Posterior vena cava (tissue), 2 donors: Measurements from ENCODE around the gene FJX1. TPM values are rescaled to one million over a fixed set of nuclear protein-coding genes. Genes with fewer than 3 reads are reported as not detected.

ENCODE experiments used
- DNase-seq: peaks from one replicate; pipeline ENCODE4 v3.0.0-alpha.2; 2020; ENCODE audit warnings: low spot score
- intact Hi-C, 2 donors: fragments of 100-400 bp; cut with DNase I; formaldehyde crosslinking; loops; one replicate each; pipeline versions ENCODE4 v1.14.1 to v1.14.2; 2022 to 2023
- total RNA-seq, 2 donors: library from RNA; stranded (reverse); fragmentation: NEBNext Ultra II Directional; extraction: Animal tissue kit (Norgen Biotek cat#: 25700); gene quantifications; one replicate each; pipeline ENCODE4 v1.2.1, GENCODE V29; 2021
- donor health status: DM: yes; HTN: yes; CAD: no.
- donor health status: DM: yes; HTN: yes; CAD: no.

FJX1 gene
- total RNA-seq, 2 donors from 2014 or later: 5.8 to 11.2 TPM

DNA sequence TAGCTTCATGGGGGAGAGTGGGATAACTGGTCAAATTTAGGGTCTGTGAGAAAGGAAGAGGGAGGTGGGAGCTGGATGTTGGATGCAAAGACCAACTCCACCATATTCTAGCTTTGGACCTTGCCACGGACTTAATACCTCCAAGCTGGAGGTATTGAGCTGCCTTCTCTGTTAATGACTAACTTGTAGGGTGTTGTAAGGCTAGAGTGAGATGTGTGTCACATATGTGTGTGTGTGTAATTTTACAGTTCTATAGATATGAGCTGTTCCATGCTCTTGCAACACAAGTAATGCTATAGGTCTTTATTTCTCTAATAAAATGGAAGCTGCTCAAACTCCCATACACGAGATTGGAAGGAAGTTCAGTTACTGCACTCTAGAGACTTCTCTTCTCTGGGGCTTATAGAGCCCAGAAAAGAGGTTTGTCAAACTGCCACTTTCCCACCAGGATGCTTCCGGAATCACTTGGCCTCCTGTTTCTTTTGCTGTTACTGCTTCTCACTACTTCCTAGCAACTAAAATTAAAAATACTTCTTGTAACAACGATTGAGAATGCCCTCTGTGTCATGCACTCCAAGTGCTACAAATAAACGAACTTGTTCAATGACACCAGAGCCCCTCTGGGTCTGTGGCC, 16.0 kb upstream of the FJX1 start:
- intact Hi-C loops: no loop called here
- DNase-seq: no peak

DNA sequence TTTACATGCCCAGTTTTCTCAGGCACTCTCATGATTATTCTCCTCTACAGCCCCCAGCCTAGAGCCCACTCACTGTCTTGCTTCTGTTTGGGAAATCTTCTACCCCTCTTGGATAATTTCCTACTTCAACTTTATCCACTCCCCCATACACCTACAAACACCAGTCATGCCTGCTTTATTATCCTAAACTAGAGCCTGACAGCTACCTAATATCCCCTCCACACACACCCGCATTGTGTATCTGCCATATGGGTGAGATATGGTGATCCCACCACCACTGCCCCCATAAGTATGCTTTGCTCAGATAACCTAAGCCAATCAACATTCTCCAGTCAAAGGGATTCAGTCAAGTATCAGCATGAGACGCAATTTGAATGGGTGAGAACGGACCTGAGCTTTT, 15.3 kb upstream of the FJX1 start:
- DNase-seq: no peak
- intact Hi-C loops: no loop called here

GRCh38 chr11:35605706-35606105, 12.6 kb upstream of the FJX1 start:
- intact Hi-C loops: no loop called here
- no peak for DNase-seq

- no peak for DNase-seq
- intact Hi-C loops: no loop called here
These were observed 12.1 kb upstream of the FJX1 start for GRCh38 chr11:35606206-35606605.

DNA sequence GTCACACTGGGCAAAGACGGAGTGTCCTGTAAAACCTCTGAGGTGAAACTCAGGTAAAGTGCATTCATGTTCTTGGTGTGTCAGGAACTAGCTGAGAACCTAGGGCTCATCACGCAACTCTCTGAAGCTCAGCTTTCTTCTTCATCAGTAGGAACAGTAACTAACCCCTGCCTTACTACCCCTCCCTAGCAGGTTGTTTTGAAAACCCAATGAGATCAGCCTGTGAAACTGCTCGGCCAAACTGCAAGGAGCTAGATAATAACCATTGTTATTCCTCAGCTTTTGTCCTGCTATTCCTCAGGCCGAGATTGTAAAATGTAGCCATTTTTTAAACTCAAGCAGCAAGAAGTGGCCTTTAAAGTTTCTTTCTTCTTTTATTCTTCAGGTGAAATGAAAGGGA, 9.8 kb upstream of the FJX1 start:
- DNase-seq: no peak
- intact Hi-C loops: no loop called here

DNA sequence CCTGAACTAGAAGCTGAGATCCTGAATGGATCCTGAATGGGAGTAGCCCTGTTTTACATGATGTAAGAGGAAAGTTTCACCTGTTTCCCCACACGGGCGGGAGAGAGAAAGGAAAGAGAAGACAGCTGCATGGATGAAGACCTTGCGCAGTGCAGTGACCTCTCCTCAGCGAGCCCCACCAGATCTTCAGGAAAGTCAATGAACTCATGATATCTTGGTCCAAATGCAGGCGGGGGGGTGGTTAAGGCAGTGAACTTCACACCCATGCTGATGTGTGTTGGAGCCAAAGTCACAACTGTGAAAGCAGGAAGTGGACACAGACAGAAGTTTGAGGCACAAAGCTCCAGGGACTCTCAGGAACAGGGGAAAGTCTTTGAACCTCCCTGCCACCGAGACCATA, 8.6 kb upstream of the FJX1 start:
- intact Hi-C loops: loop anchor here (10.0 kb wide), 2 partner anchors 515 to 645 kb away; no protein-coding TSS in a partner anchor
- DNase-seq: no peak

- no peak for DNase-seq
- intact Hi-C loops: loop anchor here (10.0 kb wide), 2 partner anchors 514 to 644 kb away; no protein-coding TSS in a partner anchor
These were observed 7.6 kb upstream of the FJX1 start for GRCh38 chr11:35610631-35611030.

DNA sequence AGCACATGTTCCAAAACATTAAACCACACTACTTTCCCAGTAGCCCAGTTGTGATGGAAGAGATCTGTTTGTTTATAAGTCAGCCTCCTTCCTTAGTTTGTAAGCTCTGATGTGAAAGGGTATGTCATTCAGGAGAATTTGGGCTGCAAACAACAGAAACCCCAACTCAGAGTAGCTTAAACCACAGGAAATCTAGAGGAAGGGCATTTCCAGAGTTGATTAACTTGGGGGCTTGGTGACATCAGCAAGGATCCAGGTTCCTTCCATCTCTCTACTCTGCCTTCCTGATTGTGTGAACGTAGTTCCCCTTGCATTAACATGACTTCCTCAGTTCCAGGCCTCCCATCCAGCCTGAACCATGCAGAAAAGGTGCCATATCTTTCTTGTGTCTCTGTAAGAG, 6.5 kb upstream of the FJX1 start:
- intact Hi-C loops: loop anchor here (10.0 kb wide), 2 partner anchors 513 to 643 kb away; no protein-coding TSS in a partner anchor

DNA sequence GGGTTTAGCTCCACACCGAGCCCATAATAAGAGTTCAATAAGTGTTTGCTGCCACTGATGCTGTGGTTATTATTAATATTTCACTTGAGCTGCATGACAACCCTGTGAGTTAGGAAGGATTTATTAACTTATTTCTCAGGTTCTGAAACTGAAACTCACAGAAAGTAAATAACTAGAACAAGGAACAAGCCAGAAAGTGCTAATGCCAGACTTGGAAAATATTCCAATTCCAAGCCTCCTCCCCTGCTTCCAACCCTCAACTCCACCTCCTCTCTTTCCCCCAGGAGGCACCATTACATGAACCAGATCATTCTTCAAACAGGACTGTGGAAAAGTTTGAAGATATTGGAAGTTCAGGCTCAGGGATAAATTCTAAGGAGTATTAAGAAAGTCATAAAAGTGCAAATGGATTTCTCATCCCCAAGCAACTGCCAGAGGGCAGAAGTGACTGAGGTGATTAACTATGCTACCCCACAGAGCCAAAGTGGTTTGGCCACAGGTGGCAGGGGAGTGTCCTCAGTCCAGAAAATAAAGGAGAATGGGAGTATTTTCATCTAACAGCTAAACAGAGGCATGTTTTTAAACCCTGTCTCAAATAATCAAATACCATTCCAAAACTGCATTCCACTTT, 3.2 kb upstream of the FJX1 start:
- DNase-seq: no peak
- intact Hi-C loops: loop anchor here (5.0 to 10.0 kb wide), 4 partner anchors 47 to 640 kb away; partner anchors contain the start of gene TRIM44 (in 1 of the 2)

More for the DNA sequence above, 6.5 kb upstream of the FJX1 start:
- no peak for DNase-seq

- intact Hi-C loops: loop anchor here (2.0 to 10.0 kb wide), 6 partner anchors 46 to 649 kb away; partner anchors contain the start of gene TRIM44 (in 1 of the 2)
- DNase-seq: no peak
These were observed 2.0 kb upstream of the FJX1 start for GRCh38 chr11:35615921-35616900.

DNA sequence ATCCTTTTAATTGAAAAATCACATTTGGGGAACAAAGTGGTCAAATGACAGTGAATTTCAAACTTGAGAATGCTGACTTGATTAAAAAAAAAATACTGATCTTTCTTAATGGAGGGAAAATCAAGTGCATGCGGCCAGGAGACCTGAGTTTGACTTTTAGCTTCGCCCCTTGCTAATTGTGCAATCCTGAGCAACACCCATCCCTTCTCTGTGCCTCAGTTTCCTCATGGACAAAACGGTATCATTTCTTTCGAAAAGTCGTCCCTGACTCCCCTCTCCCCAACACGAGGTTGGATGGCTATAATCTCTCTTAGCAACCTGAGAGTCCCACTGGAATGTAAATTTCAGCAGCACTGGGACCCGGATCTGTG, 959 bp upstream of the FJX1 start:
- no peak for DNase-seq
- intact Hi-C loops: loop anchor here (2.0 to 10.0 kb wide), 6 partner anchors 45 to 648 kb away; partner anchors contain the start of gene TRIM44 (in 1 of the 2)

DNA sequence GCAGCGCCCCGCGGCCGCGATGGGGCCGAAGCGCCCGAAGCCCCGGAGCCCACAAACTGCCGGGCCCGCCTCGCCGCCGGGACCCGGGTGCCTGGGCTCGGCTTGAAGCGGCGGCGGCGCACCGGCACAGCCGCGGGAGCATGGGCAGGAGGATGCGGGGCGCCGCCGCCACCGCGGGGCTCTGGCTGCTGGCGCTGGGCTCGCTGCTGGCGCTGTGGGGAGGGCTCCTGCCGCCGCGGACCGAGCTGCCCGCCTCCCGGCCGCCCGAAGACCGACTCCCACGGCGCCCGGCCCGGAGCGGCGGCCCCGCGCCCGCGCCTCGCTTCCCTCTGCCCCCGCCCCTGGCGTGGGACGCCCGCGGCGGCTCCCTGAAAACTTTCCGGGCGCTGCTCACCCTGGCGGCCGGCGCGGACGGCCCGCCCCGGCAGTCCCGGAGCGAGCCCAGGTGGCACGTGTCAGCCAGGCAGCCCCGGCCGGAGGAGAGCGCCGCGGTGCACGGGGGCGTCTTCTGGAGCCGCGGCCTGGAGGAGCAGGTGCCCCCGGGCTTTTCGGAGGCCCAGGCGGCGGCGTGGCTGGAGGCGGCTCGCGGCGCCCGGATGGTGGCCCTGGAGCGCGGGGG, 346 bp downstream of the FJX1 start:
- intact Hi-C loops: loop anchor here (5.0 to 10.0 kb wide), 4 partner anchors 44 to 636 kb away; partner anchors contain the start of gene TRIM44 (in 1 of the 2)
- no peak for DNase-seq

DNA sequence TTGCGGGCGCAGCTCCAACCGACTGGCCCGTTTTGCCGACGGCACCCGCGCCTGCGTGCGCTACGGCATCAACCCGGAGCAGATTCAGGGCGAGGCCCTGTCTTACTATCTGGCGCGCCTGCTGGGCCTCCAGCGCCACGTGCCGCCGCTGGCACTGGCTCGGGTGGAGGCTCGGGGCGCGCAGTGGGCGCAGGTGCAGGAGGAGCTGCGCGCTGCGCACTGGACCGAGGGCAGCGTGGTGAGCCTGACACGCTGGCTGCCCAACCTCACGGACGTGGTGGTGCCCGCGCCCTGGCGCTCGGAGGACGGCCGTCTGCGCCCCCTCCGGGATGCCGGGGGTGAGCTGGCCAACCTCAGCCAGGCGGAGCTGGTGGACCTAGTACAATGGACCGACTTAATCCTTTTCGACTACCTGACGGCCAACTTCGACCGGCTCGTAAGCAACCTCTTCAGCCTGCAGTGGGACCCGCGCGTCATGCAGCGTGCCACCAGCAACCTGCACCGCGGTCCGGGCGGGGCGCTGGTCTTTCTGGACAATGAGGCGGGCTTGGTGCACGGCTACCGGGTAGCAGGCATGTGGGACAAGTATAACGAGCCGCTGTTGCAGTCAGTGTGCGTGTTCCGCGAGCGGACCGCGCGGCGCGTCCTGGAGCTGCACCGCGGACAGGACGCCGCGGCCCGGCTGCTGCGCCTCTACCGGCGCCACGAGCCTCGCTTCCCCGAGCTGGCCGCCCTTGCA, 1.0 kb downstream of the FJX1 start:
- intact Hi-C loops: loop anchor here (5.0 to 10.0 kb wide), 4 partner anchors 43 to 636 kb away; partner anchors contain the start of gene TRIM44 (in 1 of the 2)
- peak; percentile 82 for DNase-seq

GRCh38 chr11:35619855-35620640, 1.8 kb downstream of the FJX1 start:
- no peak for DNase-seq
- intact Hi-C loops: loop anchor here (5.0 to 10.0 kb wide), 4 partner anchors 42 to 635 kb away; partner anchors contain the start of gene TRIM44 (in 1 of the 2)

DNA sequence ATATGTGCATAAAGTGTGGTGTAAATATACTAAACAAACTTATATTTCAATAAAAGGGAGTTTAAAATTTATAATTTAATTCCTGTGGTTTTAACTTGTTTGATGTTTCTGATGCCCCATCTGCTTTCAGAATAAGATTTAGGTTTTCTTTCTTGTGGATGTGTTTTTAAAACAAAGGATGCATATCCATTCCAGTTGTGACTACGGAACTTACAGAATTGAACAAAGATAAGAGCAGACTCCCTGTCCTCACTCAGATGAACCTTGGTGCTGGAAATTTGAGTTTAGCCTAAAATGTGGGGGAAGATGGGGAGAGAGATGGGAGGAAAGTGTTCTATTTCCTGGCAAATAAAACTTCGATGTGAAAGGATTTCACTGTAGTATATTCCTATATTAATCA, 2.5 kb downstream of the FJX1 start:
- DNase-seq: no peak
- intact Hi-C loops: no loop called here

GRCh38 chr11:35621620-35622019, 3.4 kb downstream of the FJX1 start:
- no peak for DNase-seq
- intact Hi-C loops: no loop called here

GRCh38 chr11:35622070-35622469, 3.8 kb downstream of the FJX1 start:
- intact Hi-C loops: no loop called here
- no peak for DNase-seq
